WTC11 (cell line): ENCODE results near the gene ADARB2. TPM values are rescaled to one million over a fixed set of nuclear protein-coding genes. Genes with fewer than 3 reads are reported as not detected.

Experiments used
- ATAC-seq: fragments of 200-7000 bp; cut with Tn5 transposase; 2 replicates; pipeline ENCODE4 v1.10.0; 2021; ENCODE audit warnings: mild to moderate bottlenecking, moderate library complexity
- CTCF ChIA-PET: fragments of 300-600 bp; sonication (Branson Sonifier 250); formaldehyde crosslinking; loops from one replicate; lab custom pipeline; 2021; ENCODE audit warnings: antibody characterized with exemption; lab: Charles Lee
- POLR2A ChIA-PET: fragments of 350-600 bp; sonication (Branson Sonifier 250); formaldehyde crosslinking; loops from one replicate; lab custom pipeline; 2021; ENCODE audit warnings: antibody characterized with exemption; lab: Charles Lee
- DNase-seq: peaks from one replicate; pipeline ENCODE4 v3.0.0; 2021; ENCODE audit warnings: low spot score
- H3K27ac Mint-ChIP-seq: 2 replicates; pipeline ENCODE4 v1.8.0; 2021; ENCODE audit warnings: mixed read lengths
- H3K27me3 Mint-ChIP-seq: 2 replicates; pipeline ENCODE4 v1.8.0; 2021; ENCODE audit warnings: low read depth, mild to moderate bottlenecking, moderate library complexity, mixed read lengths
- H3K36me3 Mint-ChIP-seq: 2 replicates; pipeline ENCODE4 v1.8.0; 2021; ENCODE audit warnings: mixed read lengths
- H3K4me1 Mint-ChIP-seq: 2 replicates; pipeline ENCODE4 v1.8.0; 2022; ENCODE audit warnings: mixed read lengths
- H3K4me3 Mint-ChIP-seq: 2 replicates; pipeline ENCODE4 v1.8.0; 2021; ENCODE audit warnings: mild to moderate bottlenecking, moderate library complexity, mixed read lengths
- H3K9me3 Mint-ChIP-seq: 2 replicates; pipeline ENCODE4 v1.8.0; 2021; ENCODE audit warnings: mixed read lengths
- AR ChIP-seq: fragments of 250-450 bp; sonication (Bioruptor Pico); IDR thresholded peaks from 2 replicates; pipeline ENCODE4 v1.9.0; 2021; ENCODE audit warnings: mild to moderate bottlenecking
- ATF3 ChIP-seq: sonication (generic); formaldehyde crosslinking; conservative IDR thresholded peaks from 2 replicates; pipeline ENCODE4 v1.8.1; 2022; ENCODE audit warnings: mild to moderate bottlenecking, missing genetic modification reagents
- CDX4 ChIP-seq: fragments of 250-450 bp; sonication (Bioruptor Pico); IDR thresholded peaks from 2 replicates; pipeline ENCODE4 v1.9.0; 2021; ENCODE audit warnings: moderate library complexity, mild to moderate bottlenecking, inconsistent platforms, borderline replicate concordance
- JAZF1 ChIP-seq: fragments of 250-450 bp; sonication (Bioruptor Pico); IDR thresholded peaks from 2 replicates; pipeline ENCODE4 v1.9.0; 2021; ENCODE audit warnings: moderate library complexity, mild to moderate bottlenecking, inconsistent platforms
- KAT7 ChIP-seq: sonication (generic); formaldehyde crosslinking; IDR thresholded peaks from 2 replicates; pipeline ENCODE4 v1.8.1; 2023; ENCODE audit warnings: missing genetic modification reagents, mild to moderate bottlenecking, borderline replicate concordance
- NFE2L1 ChIP-seq: sonication (generic); formaldehyde crosslinking; IDR thresholded peaks from 2 replicates; pipeline ENCODE4 v1.8.1; 2023; ENCODE audit warnings: missing genetic modification reagents
- OVOL2 ChIP-seq: fragments of 250-450 bp; sonication (Bioruptor Pico); IDR thresholded peaks from 2 replicates; pipeline ENCODE4 v1.9.0; 2021; ENCODE audit warnings: mild to moderate bottlenecking, borderline replicate concordance
- PRRX2 ChIP-seq: fragments of 250-450 bp; sonication (Bioruptor Pico); IDR thresholded peaks from 2 replicates; pipeline ENCODE4 v1.8.0; 2021; ENCODE audit warnings: mild to moderate bottlenecking
- RORB ChIP-seq: fragments of 250-450 bp; sonication (Bioruptor Pico); IDR thresholded peaks from 2 replicates; pipeline ENCODE4 v1.9.0; 2021; ENCODE audit warnings: mild to moderate bottlenecking
- SMAD3 ChIP-seq: sonication (generic); formaldehyde crosslinking; IDR thresholded peaks from 2 replicates; pipeline ENCODE4 v1.8.0; 2022; ENCODE audit warnings: missing genetic modification reagents, mild to moderate bottlenecking, borderline replicate concordance
- SMAD4 ChIP-seq: sonication (generic); formaldehyde crosslinking; IDR thresholded peaks from 2 replicates; pipeline ENCODE4 v1.8.0; 2022; ENCODE audit warnings: mild to moderate bottlenecking, missing genetic modification reagents
- SP1 ChIP-seq: sonication (generic); formaldehyde crosslinking; conservative IDR thresholded peaks from 2 replicates; pipeline ENCODE4 v1.8.1; 2022; ENCODE audit warnings: missing genetic modification reagents
- STAT6 ChIP-seq: sonication (generic); formaldehyde crosslinking; conservative IDR thresholded peaks from 2 replicates; pipeline ENCODE4 v1.8.1; 2023; ENCODE audit warnings: mild to moderate bottlenecking, low read depth, missing genetic modification reagents, moderate library complexity
- TCF7 ChIP-seq: sonication (generic); formaldehyde crosslinking; IDR thresholded peaks from 2 replicates; pipeline ENCODE4 v1.8.0; 2022; ENCODE audit warnings: mild to moderate bottlenecking, low read depth, missing genetic modification reagents, moderate library complexity
- TEAD1 ChIP-seq: sonication (generic); formaldehyde crosslinking; IDR thresholded peaks from 2 replicates; pipeline ENCODE4 v1.8.0; 2022; ENCODE audit warnings: mild to moderate bottlenecking, missing genetic modification reagents
- ZMAT4 ChIP-seq: fragments of 250-450 bp; sonication (Bioruptor Pico); IDR thresholded peaks from 2 replicates; pipeline ENCODE4 v1.9.0; 2021; ENCODE audit warnings: mild to moderate bottlenecking
- ZNF121 ChIP-seq: sonication (generic); formaldehyde crosslinking; IDR thresholded peaks from 2 replicates; pipeline ENCODE4 v1.8.0; 2023; ENCODE audit warnings: missing genetic modification reagents
- ZNF317 ChIP-seq: sonication (generic); formaldehyde crosslinking; IDR thresholded peaks from 2 replicates; pipeline ENCODE4 v1.8.1; 2023; ENCODE audit warnings: low read depth, mild to moderate bottlenecking, moderate library complexity, missing genetic modification reagents, borderline replicate concordance
- ZNF532 ChIP-seq: fragments of 250-450 bp; sonication (Bioruptor Pico); IDR thresholded peaks from 2 replicates; pipeline ENCODE4 v1.9.0; 2021; ENCODE audit warnings: mild to moderate bottlenecking, borderline replicate concordance
- total RNA-seq: library from RNA; stranded (reverse); gene quantifications from 3 replicates; pipeline ENCODE4 v1.2.3, GENCODE V29; 2021

ADARB2 gene
- total RNA-seq, 1 experiment from 2014 or later, result 3.7 TPM

- Mint-ChIP-seq H3K27me3 (peaks cover 1% of the 10 kb centered on the region), H3K4me1 (no peaks in the 10 kb centered on the region; the same call in 1 of the 2 replicates), H3K36me3 (no peaks in the 10 kb centered on the region), H3K4me3 (no peak overlapping the region), H3K9me3 (no peaks in the 10 kb centered on the region), H3K27ac (no peak overlapping the region)
- peak; percentile 79 for ATAC-seq
- DNase-seq, result peak; percentile 23
- ChIA-PET CTCF (interaction anchor here (0.9 to 1.3 kb wide), 4 partner anchors 12 to 200 kb away, joined by 3 to 5 read pairs (median 4); no protein-coding TSS in a partner anchor), POLR2A (no interaction called here)
- TF ChIP-seq AR (CRISPR knock-in tag) (no peak), JAZF1 (CRISPR knock-in tag) (no peak), NFE2L1 (CRISPR knock-in tag) (no peak), RORB (CRISPR knock-in tag) (no peak), CDX4 (CRISPR knock-in tag) (no peak), SP1 (CRISPR knock-in tag) (no peak), SMAD4 (no peak), TCF7 (no peak), ZNF121 (CRISPR knock-in tag) (no peak), KAT7 (no peak), STAT6 (CRISPR knock-in tag) (no peak), OVOL2 (CRISPR knock-in tag) (no peak), TEAD1 (CRISPR knock-in tag) (no peak), ZNF317 (CRISPR knock-in tag) (no peak), ATF3 (CRISPR knock-in tag) (no peak)
- TF ChIP-seq, all 79 proteins: peak for 0
These were observed 568.6 kb downstream of the ADARB2 start for GRCh38 chr10:1168763-1169162.

- ChIA-PET CTCF (no interaction called here), POLR2A (no interaction called here)
- Mint-ChIP-seq H3K9me3 (no peaks in the 10 kb centered on the region), H3K4me3 (no peak overlapping the region), H3K27ac (no peak overlapping the region), H3K4me1 (no peaks in the 10 kb centered on the region; the same call in 1 of the 2 replicates), H3K36me3 (no peaks in the 10 kb centered on the region), H3K27me3 (peaks cover 4% of the 10 kb centered on the region)
- ATAC-seq (no peak), DNase-seq (peak; percentile 6)
- TF ChIP-seq PRRX2 (CRISPR knock-in tag) (no peak), ZNF121 (CRISPR knock-in tag) (no peak), ZNF532 (no peak), ZMAT4 (no peak), SMAD3 (CRISPR knock-in tag) (no peak)
These were observed 570.5 kb downstream of the ADARB2 start for GRCh38 chr10:1166828-1167275.
